ENCODE data around the gene F2RL3.
"Not testable (repeated sequence)": the region's sequence is repeated elsewhere in the genome, so short reads cannot be mapped to it uniquely, and the experiment has no call there.

F2RL3 gene

GRCh38 chr19:16874250-16874977 lies 14.4 kb upstream of the F2RL3 start:
- H3K4me3 ChIP-seq (ENCODE audit: low read depth, low read length): no peak overlapping the region

GRCh38 chr19:16874978-16875299 lies 13.9 kb upstream of the F2RL3 start:
- not testable (repeated sequence) for H3K4me3 ChIP-seq (ENCODE audit: low read depth, low read length)

GRCh38 chr19:16875584-16876555 lies 12.9 kb upstream of the F2RL3 start:
- H3K4me3 ChIP-seq (ENCODE audit: low read depth, low read length): no peak overlapping the region

- H3K4me3 ChIP-seq (ENCODE audit: low read depth, low read length): no peak overlapping the region
Measured at GRCh38 chr19:16876904-16877361, 11.9 kb upstream of the F2RL3 start.

GRCh38 chr19:16877581-16877980 lies 11.2 kb upstream of the F2RL3 start:
- no peak overlapping the region for H3K4me3 ChIP-seq (ENCODE audit: low read depth, low read length)

GRCh38 chr19:16878181-16878965 lies 10.4 kb upstream of the F2RL3 start:
- no peak overlapping the region for H3K4me3 ChIP-seq (ENCODE audit: low read depth, low read length)

GRCh38 chr19:16880884-16881554 lies 7.8 kb upstream of the F2RL3 start:
- no peak overlapping the region for H3K4me3 ChIP-seq (ENCODE audit: low read depth, low read length)

GRCh38 chr19:16882146-16882545 lies 6.7 kb upstream of the F2RL3 start:
- no peak overlapping the region for H3K4me3 ChIP-seq (ENCODE audit: low read depth, low read length)

GRCh38 chr19:16883522-16883921 lies 5.3 kb upstream of the F2RL3 start:
- H3K4me3 ChIP-seq (ENCODE audit: low read depth, low read length): no peak overlapping the region

GRCh38 chr19:16885166-16885565 lies 3.6 kb upstream of the F2RL3 start:
- no peak overlapping the region for H3K4me3 ChIP-seq (ENCODE audit: low read depth, low read length)

- H3K4me3 ChIP-seq (ENCODE audit: low read depth, low read length): no peak overlapping the region
Measured at GRCh38 chr19:16886305-16886880, 2.4 kb upstream of the F2RL3 start.

- H3K4me3 ChIP-seq (ENCODE audit: low read depth, low read length): no peak overlapping the region
Measured at GRCh38 chr19:16887353-16888265, 1.2 kb upstream of the F2RL3 start.

- H3K4me3 ChIP-seq (ENCODE audit: low read depth, low read length): no peak overlapping the region
Measured at GRCh38 chr19:16889366-16889882, 625 bp downstream of the F2RL3 start.

GRCh38 chr19:16889883-16890460 lies 1.2 kb downstream of the F2RL3 start:
- no peak overlapping the region for H3K4me3 ChIP-seq (ENCODE audit: low read depth, low read length)

GRCh38 chr19:16890461-16891184 lies 1.8 kb downstream of the F2RL3 start:
- H3K4me3 ChIP-seq (ENCODE audit: low read depth, low read length): no peak overlapping the region

- no peak overlapping the region for H3K4me3 ChIP-seq (ENCODE audit: low read depth, low read length)
Measured at GRCh38 chr19:16891696-16892382, 3.0 kb downstream of the F2RL3 start.

GRCh38 chr19:16892436-16892835 lies 3.6 kb downstream of the F2RL3 start:
- no peak overlapping the region for H3K4me3 ChIP-seq (ENCODE audit: low read depth, low read length)

Data from iPS-11a (cell line).